IMR-90 (cell line): ENCODE data around the gene FOXA2. TPM values are rescaled to one million over a fixed set of nuclear protein-coding genes. Genes with fewer than 3 reads are reported as not detected.

Experiments used
- ATAC-seq: fragments of 200-7000 bp; cut with Tn5 transposase; 2 replicates; pipeline ENCODE4 v1.9.1; 2020; ENCODE audit warnings: low read depth, mild to moderate bottlenecking, moderate library complexity
- BruUV-seq: library from RNA; stranded (reverse); fragments of 400-500 nt; replicated peaks from 2 replicates; lab custom pipeline; 2021; lab: Mats Ljungman, UMichigan
- CTCF ChIA-PET: fragments of 300-600 bp; formaldehyde crosslinking; extraction: SDS; loops from one replicate; lab custom pipeline; 2021; ENCODE audit warnings: antibody characterized with exemption; lab: Yijun Ruan, JAX
- POLR2A ChIA-PET: fragments of 300-600 bp; sonication (Branson Sonifier 250); formaldehyde crosslinking; loops from one replicate; lab custom pipeline; 2022; ENCODE audit warnings: antibody characterized with exemption; ENCODE audit not compliant: unreplicated experiment; lab: Charles Lee
- DNase-seq: peaks from one replicate; pipeline ENCODE4 v3.0.0; 2013
- H2AFZ ChIP-seq: replicated peaks from 2 replicates; pipeline ENCODE3; 2013; ENCODE audit warnings: low read length, mild to moderate bottlenecking; ENCODE audit not compliant: poor library complexity
- H2AK5ac ChIP-seq: 2 replicates; pipeline ENCODE4 v1.6.1; 2013; ENCODE audit warnings: low read depth, low read length, inconsistent platforms
- H2AK9ac ChIP-seq: replicated peaks from 2 replicates; pipeline ENCODE3; 2013; ENCODE audit warnings: mild to moderate bottlenecking, low read depth, low read length, moderate library complexity; ENCODE audit not compliant: poor library complexity
- H2BK120ac ChIP-seq: 2 replicates; pipeline ENCODE4 v1.6.1; 2013; ENCODE audit warnings: low read depth, low read length, inconsistent platforms
- H2BK15ac ChIP-seq: 3 replicates; pipeline ENCODE4 v1.6.1; 2013; ENCODE audit warnings: low read depth, low read length, inconsistent platforms
- H2BK20ac ChIP-seq: 2 replicates; pipeline ENCODE4 v1.6.1; 2013; ENCODE audit warnings: low read depth, mild to moderate bottlenecking, inconsistent platforms, low read length, moderate library complexity
- H2BK5ac ChIP-seq: 2 replicates; pipeline ENCODE4 v1.6.1; 2013; ENCODE audit warnings: mild to moderate bottlenecking, low read depth, low read length, inconsistent platforms; ENCODE audit not compliant: poor library complexity, severe bottlenecking
- H3K14ac ChIP-seq: replicated peaks from 2 replicates; pipeline ENCODE4 v1.6.1; 2013; ENCODE audit warnings: low read depth, low read length, inconsistent platforms
- H3K18ac ChIP-seq: 2 replicates; pipeline ENCODE4 v1.6.1; 2013; ENCODE audit warnings: low read depth, low read length, control low read depth
- H3K23ac ChIP-seq: 2 replicates; pipeline ENCODE4 v1.6.1; 2013; ENCODE audit warnings: low read depth, low read length, inconsistent platforms
- H3K27ac ChIP-seq: 2 replicates; pipeline ENCODE4 v1.5.1; 2013; ENCODE audit warnings: mild to moderate bottlenecking, control low read depth, low read length; ENCODE audit not compliant: insufficient read depth
- H3K27me3 ChIP-seq: 2 replicates; pipeline ENCODE4 v1.6.1; 2013; ENCODE audit warnings: low read length; ENCODE audit not compliant: control insufficient read depth, insufficient read depth
- H3K36me3 ChIP-seq: 2 replicates; pipeline ENCODE4 v1.6.1; 2013; ENCODE audit warnings: low read length, mixed read lengths; ENCODE audit not compliant: control insufficient read depth, insufficient read depth
- H3K4ac ChIP-seq: 2 replicates; pipeline ENCODE4 v1.6.1; 2013; ENCODE audit warnings: low read depth, low read length, inconsistent platforms
- H3K4me1 ChIP-seq: 2 replicates; pipeline ENCODE4 v1.6.1; 2013; ENCODE audit warnings: low read length, mixed read lengths; ENCODE audit not compliant: control insufficient read depth, insufficient read depth
- H3K4me2 ChIP-seq: 2 replicates; pipeline ENCODE4 v1.6.1; 2013; ENCODE audit warnings: low read depth, mild to moderate bottlenecking, control low read depth, low read length, moderate library complexity
- H3K4me3 ChIP-seq: 2 replicates; pipeline ENCODE4 v1.5.1; 2013; ENCODE audit warnings: low read depth, mild to moderate bottlenecking, control low read depth, low read length, moderate library complexity; ENCODE audit not compliant: insufficient read depth
- H3K56ac ChIP-seq: 2 replicates; pipeline ENCODE4 v1.6.1; 2013; ENCODE audit warnings: low read length, inconsistent platforms; ENCODE audit not compliant: insufficient read depth; ENCODE audit errors: extremely low read depth
- H3K79me1 ChIP-seq, 2 experiments: 2 replicates each; pipeline ENCODE4 v1.6.1; 2013; ENCODE audit warnings: low read length in 2 of 2, inconsistent platforms in 1 of 2, low read depth in 1 of 2
- H3K9ac ChIP-seq: 2 replicates; pipeline ENCODE4 v1.6.1; 2013; ENCODE audit warnings: low read depth, low read length, control low read depth
- H3K9me1 ChIP-seq: 2 replicates; pipeline ENCODE4 v1.6.1; 2013; ENCODE audit warnings: low read length, inconsistent platforms; ENCODE audit not compliant: insufficient read depth
- H3K9me3 ChIP-seq: 2 replicates; pipeline ENCODE4 v1.6.1; 2013; ENCODE audit warnings: low read length; ENCODE audit not compliant: control insufficient read depth, insufficient read depth
- H4K20me1 ChIP-seq: 2 replicates; pipeline ENCODE4 v1.6.1; 2013; ENCODE audit warnings: low read length, inconsistent platforms; ENCODE audit not compliant: insufficient read depth
- H4K5ac ChIP-seq: 2 replicates; pipeline ENCODE4 v1.6.1; 2013; ENCODE audit warnings: mild to moderate bottlenecking, low read depth, low read length, control low read depth
- H4K8ac ChIP-seq, 2 experiments: 2 replicates each; pipeline ENCODE4 v1.6.1; 2013; ENCODE audit warnings: low read depth in 2 of 2, low read length in 2 of 2, control low read depth in 1 of 2, inconsistent platforms in 1 of 2
- H4K91ac ChIP-seq: 2 replicates; pipeline ENCODE4 v1.6.1; 2013; ENCODE audit warnings: low read depth, low read length, inconsistent platforms; ENCODE audit not compliant: insufficient read depth
- BHLHE40 ChIP-seq: fragments of 150-350 bp; IDR thresholded peaks from 2 replicates; pipeline ENCODE4 v1.6.1; 2016; ENCODE audit warnings: mild to moderate bottlenecking, low read depth, low read length
- CEBPB ChIP-seq: IDR thresholded peaks from 2 replicates; pipeline ENCODE4 v1.6.1; 2012; ENCODE audit warnings: low read depth, low read length, improper control_type of control experiment
- CHD1 ChIP-seq: IDR thresholded peaks from 2 replicates; pipeline ENCODE4 v1.6.1; 2012; ENCODE audit warnings: low read depth, low read length, improper control_type of control experiment
- MAFK ChIP-seq: IDR thresholded peaks from 2 replicates; pipeline ENCODE4 v1.6.1; 2012; ENCODE audit warnings: low read depth, low read length, improper control_type of control experiment
- MAZ ChIP-seq: IDR thresholded peaks from 2 replicates; pipeline ENCODE4 v1.6.1; 2012; ENCODE audit warnings: low read depth, mild to moderate bottlenecking, low read length, improper control_type of control experiment, moderate library complexity, borderline replicate concordance
- MXI1 ChIP-seq: IDR thresholded peaks from 2 replicates; pipeline ENCODE4 v1.6.1; 2012; ENCODE audit warnings: low read depth, mild to moderate bottlenecking, low read length, moderate library complexity, borderline replicate concordance
- NFE2L2 ChIP-seq: fragments of 150-350 bp; IDR thresholded peaks from 2 replicates; pipeline ENCODE4 v1.6.1; 2016; ENCODE audit warnings: low read depth, mild to moderate bottlenecking, low read length
- POLR2A ChIP-seq: IDR thresholded peaks from 2 replicates; pipeline ENCODE4 v1.6.1; 2012; ENCODE audit warnings: mild to moderate bottlenecking, low read depth, low read length
- RAD21 ChIP-seq: IDR thresholded peaks from 2 replicates; pipeline ENCODE4 v1.6.1; 2012; ENCODE audit warnings: low read length, improper control_type of control experiment
- RCOR1 ChIP-seq: IDR thresholded peaks from 2 replicates; pipeline ENCODE4 v1.6.1; 2012; ENCODE audit warnings: mild to moderate bottlenecking, low read length, improper control_type of control experiment; ENCODE audit not compliant: insufficient replicate concordance
- RFX5 ChIP-seq: IDR thresholded peaks from 2 replicates; pipeline ENCODE4 v1.8.0; 2012; ENCODE audit warnings: low read depth, mild to moderate bottlenecking, low read length, moderate library complexity
- SMC3 ChIP-seq: fragments of 150-350 bp; IDR thresholded peaks from 2 replicates; pipeline ENCODE4 v1.6.1; 2016; ENCODE audit warnings: low read depth, mild to moderate bottlenecking, antibody characterized with exemption, low read length, moderate library complexity
- WGBS, 2 experiments: methylation state at CpG; one replicate each; pipeline versions ENCODE4 v1.1.5 to v1.1.7; 2013; ENCODE audit warnings: missing lambda C conversion rate in 2 of 2; ENCODE audit not compliant: insufficient read length in 1 of 2; ENCODE audit errors: extremely low coverage in 2 of 2; 5-methylcytosine and 5-hydroxymethylcytosine counted together
- dilution Hi-C: fragments of 300-500 bp; cut with HindIII; formaldehyde crosslinking; loops from one replicate; pipeline ENCODE4 v1.14.3; 2018; ENCODE audit warnings: low sequenced_read_pairs; ENCODE audit not compliant: unreplicated experiment
- in situ Hi-C: fragments of 300-500 bp; cut with MboI; formaldehyde crosslinking; loops from 3 replicates; pipeline ENCODE4 v1.14.3; 2019; ENCODE audit warnings: low sequenced_read_pairs, inconsistent platforms, mixed read lengths
- intact Hi-C: fragments of 100-400 bp; cut with micrococcal nuclease; formaldehyde crosslinking; loops from 2 replicates; pipeline ENCODE4 v1.10.0; 2022
- polyA plus RNA-seq, 3 experiments: library from polyadenylated mRNA; depleted of rRNA; stranded (reverse); fragments of >200 nt; gene quantifications; 2 replicates each; pipeline ENCODE4 v1.2.3, GENCODE V29; 2012; ENCODE audit warnings: low replicate concordance in 1 of 3
- total RNA-seq: library from RNA; depleted of rRNA; stranded (reverse); fragments of >200 nt; gene quantifications from 2 replicates; pipeline ENCODE4 v1.2.3, GENCODE V29; 2012
- TF ChIP-seq, protein P1 (sequence below): fragments of 150-350 bp; IDR thresholded peaks from 2 replicates; pipeline ENCODE4 v1.6.1; 2016; ENCODE audit warnings: low read depth, mild to moderate bottlenecking, low read length, moderate library complexity, borderline replicate concordance
- TF ChIP-seq, protein P2 (sequence below): fragments of 150-350 bp; IDR thresholded peaks from 2 replicates; pipeline ENCODE4 v1.6.1; 2017; ENCODE audit warnings: mild to moderate bottlenecking, antibody characterized with exemption, low read length, low read depth
- TF ChIP-seq, protein P3 (sequence below): conservative IDR thresholded peaks from 2 replicates; pipeline ENCODE4 v1.5.1; 2012; ENCODE audit warnings: mild to moderate bottlenecking, low read depth, low read length, improper control_type of control experiment

FOXA2 gene
- total and polyA plus RNA-seq, 2 of the 4 experiments (the other 2 are of a cell fraction): not detected

DNA sequence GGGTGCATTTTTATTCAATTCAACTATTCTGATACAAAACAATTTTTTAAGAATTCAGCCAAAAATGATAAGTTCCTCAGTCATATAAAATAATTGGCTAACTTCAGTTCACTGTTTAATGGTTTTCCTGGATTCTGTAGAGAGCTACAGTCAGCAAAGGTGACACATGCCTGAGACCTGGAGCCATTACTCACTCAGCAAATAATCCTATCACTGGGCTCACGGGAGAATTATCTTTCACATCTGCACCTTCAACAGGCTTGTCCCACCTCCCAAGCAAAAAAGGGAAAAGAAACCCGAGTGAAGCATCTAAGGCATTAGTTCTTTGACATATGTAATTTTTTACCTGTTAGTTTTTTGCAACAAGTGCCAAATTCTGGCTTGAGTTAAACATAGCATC lies 34.9 kb upstream of the FOXA2 start:
- Histone ChIP-seq H3K36me3 (no peaks in the 10 kb centered on the region), H2BK15ac (no peak overlapping the region), H4K8ac (no peak overlapping the region), H2BK20ac (no peak overlapping the region), H2BK120ac (no peak overlapping the region), H3K14ac (no peak overlapping the region), H3K56ac (no peak overlapping the region), H3K9me1 (no peaks in the 10 kb centered on the region), H3K9ac (no peak overlapping the region), H3K79me1 (no peaks in the 10 kb centered on the region), H4K5ac (no peak overlapping the region), H4K91ac (no peak overlapping the region), H3K4ac (no peak overlapping the region), H3K4me2 (no peak overlapping the region), H2AK5ac (no peak overlapping the region), H3K27me3 (no peaks in the 10 kb centered on the region), H3K27ac (no peak overlapping the region), H3K18ac (no peak overlapping the region), H2AK9ac (no peak overlapping the region), H3K4me3 (no peak overlapping the region), H2BK5ac (no peak overlapping the region), H4K20me1 (no peaks in the 10 kb centered on the region), H3K23ac (no peak overlapping the region), H3K9me3 (no peaks in the 10 kb centered on the region), H2AFZ (no peak overlapping the region), H3K4me1 (no peaks in the 10 kb centered on the region)
- ChIA-PET CTCF (no interaction called here), POLR2A (no interaction called here)
- ATAC-seq: no peak
- no CpG with 5 or more reads among the region's 2 CpGs for WGBS, 2 experiments
- TF ChIP-seq MAFK: no peak
- no peak for TF ChIP-seq BHLHE40
- TF ChIP-seq MXI1: no peak
- no peak for TF ChIP-seq RFX5
- no peak for TF ChIP-seq RAD21
- TF ChIP-seq SMC3: no peak
- TF ChIP-seq, protein P1, sequence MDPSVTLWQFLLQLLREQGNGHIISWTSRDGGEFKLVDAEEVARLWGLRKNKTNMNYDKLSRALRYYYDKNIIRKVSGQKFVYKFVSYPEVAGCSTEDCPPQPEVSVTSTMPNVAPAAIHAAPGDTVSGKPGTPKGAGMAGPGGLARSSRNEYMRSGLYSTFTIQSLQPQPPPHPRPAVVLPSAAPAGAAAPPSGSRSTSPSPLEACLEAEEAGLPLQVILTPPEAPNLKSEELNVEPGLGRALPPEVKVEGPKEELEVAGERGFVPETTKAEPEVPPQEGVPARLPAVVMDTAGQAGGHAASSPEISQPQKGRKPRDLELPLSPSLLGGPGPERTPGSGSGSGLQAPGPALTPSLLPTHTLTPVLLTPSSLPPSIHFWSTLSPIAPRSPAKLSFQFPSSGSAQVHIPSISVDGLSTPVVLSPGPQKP: no peak
- TF ChIP-seq RCOR1: no peak
- no peak for TF ChIP-seq POLR2A
- TF ChIP-seq, protein P2, sequence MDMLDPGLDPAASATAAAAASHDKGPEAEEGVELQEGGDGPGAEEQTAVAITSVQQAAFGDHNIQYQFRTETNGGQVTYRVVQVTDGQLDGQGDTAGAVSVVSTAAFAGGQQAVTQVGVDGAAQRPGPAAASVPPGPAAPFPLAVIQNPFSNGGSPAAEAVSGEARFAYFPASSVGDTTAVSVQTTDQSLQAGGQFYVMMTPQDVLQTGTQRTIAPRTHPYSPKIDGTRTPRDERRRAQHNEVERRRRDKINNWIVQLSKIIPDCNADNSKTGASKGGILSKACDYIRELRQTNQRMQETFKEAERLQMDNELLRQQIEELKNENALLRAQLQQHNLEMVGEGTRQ: no peak
- TF ChIP-seq CHD1: no peak
- TF ChIP-seq, protein P3, sequence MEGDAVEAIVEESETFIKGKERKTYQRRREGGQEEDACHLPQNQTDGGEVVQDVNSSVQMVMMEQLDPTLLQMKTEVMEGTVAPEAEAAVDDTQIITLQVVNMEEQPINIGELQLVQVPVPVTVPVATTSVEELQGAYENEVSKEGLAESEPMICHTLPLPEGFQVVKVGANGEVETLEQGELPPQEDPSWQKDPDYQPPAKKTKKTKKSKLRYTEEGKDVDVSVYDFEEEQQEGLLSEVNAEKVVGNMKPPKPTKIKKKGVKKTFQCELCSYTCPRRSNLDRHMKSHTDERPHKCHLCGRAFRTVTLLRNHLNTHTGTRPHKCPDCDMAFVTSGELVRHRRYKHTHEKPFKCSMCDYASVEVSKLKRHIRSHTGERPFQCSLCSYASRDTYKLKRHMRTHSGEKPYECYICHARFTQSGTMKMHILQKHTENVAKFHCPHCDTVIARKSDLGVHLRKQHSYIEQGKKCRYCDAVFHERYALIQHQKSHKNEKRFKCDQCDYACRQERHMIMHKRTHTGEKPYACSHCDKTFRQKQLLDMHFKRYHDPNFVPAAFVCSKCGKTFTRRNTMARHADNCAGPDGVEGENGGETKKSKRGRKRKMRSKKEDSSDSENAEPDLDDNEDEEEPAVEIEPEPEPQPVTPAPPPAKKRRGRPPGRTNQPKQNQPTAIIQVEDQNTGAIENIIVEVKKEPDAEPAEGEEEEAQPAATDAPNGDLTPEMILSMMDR: no peak
- TF ChIP-seq CEBPB: no peak
- TF ChIP-seq MAZ: no peak
- no peak for TF ChIP-seq NFE2L2
- in situ Hi-C loops (no loop called here), dilution Hi-C loops (no loop called here), intact Hi-C loops (no loop called here)
- no peak for DNase-seq
- no TSS peak for BruUV-seq
